Retinal pigment epithelial cell (primary cell): ENCODE measurements around the gene CTNNA2.

Source experiments
- DNase-seq: peaks from one replicate; pipeline ENCODE4 v3.0.0-alpha.2; 2010; ENCODE audit warnings: low read depth
- H3K4me3 ChIP-seq: 2 replicates; pipeline ENCODE4 v1.5.1; 2011; ENCODE audit warnings: mild to moderate bottlenecking, low read length, control low read depth, moderate library complexity
- CTCF ChIP-seq: conservative IDR thresholded peaks from 2 replicates; pipeline ENCODE4 v1.5.1; 2011; ENCODE audit warnings: low read depth, low read length, control low read depth, inconsistent platforms

Gene CTNNA2

GRCh38 chr2:79512442-79513401, at the start of gene CTNNA2:
Gene CTNNA2 (plus strand): TSS chr2:79513051.
- peak; percentile 0 for DNase-seq
- no peak for TF ChIP-seq CTCF
- peak within 1 kb of the TSS; percentile 45 for H3K4me3 ChIP-seq

GRCh38 chr2:79487399-79487798, 25.5 kb upstream of the CTNNA2 start:
- H3K4me3 ChIP-seq, result no peak overlapping the region
- DNase-seq, result no peak
- no peak for TF ChIP-seq CTCF

- no peak for TF ChIP-seq CTCF
- H3K4me3 ChIP-seq, result no peak overlapping the region
- DNase-seq, result peak; percentile 12
These were observed 1.4 kb upstream of the CTNNA2 start for GRCh38 chr2:79511320-79511951.

- no peak for TF ChIP-seq CTCF
- DNase-seq, result no peak
- H3K4me3 ChIP-seq, result no peak overlapping the region
These were observed 860 bp downstream of the CTNNA2 start for GRCh38 chr2:79513711-79514110.

- no peak for TF ChIP-seq CTCF
- no peak overlapping the region for H3K4me3 ChIP-seq
- no peak for DNase-seq
These were observed 16.8 kb downstream of the CTNNA2 start for GRCh38 chr2:79529636-79530035.

GRCh38 chr2:79530443-79530842, 17.6 kb downstream of the CTNNA2 start:
- no peak for TF ChIP-seq CTCF
- no peak overlapping the region for H3K4me3 ChIP-seq
- no peak for DNase-seq

GRCh38 chr2:79547568-79547967, 34.7 kb downstream of the CTNNA2 start:
- no peak for DNase-seq
- TF ChIP-seq CTCF, result no peak
- no peak overlapping the region for H3K4me3 ChIP-seq
